ENCODE data around the gene CACNA1C.
A peak's percentile ranks its signal among the peaks of the same experiment; 100 is the strongest.

CACNA1C gene

DNA sequence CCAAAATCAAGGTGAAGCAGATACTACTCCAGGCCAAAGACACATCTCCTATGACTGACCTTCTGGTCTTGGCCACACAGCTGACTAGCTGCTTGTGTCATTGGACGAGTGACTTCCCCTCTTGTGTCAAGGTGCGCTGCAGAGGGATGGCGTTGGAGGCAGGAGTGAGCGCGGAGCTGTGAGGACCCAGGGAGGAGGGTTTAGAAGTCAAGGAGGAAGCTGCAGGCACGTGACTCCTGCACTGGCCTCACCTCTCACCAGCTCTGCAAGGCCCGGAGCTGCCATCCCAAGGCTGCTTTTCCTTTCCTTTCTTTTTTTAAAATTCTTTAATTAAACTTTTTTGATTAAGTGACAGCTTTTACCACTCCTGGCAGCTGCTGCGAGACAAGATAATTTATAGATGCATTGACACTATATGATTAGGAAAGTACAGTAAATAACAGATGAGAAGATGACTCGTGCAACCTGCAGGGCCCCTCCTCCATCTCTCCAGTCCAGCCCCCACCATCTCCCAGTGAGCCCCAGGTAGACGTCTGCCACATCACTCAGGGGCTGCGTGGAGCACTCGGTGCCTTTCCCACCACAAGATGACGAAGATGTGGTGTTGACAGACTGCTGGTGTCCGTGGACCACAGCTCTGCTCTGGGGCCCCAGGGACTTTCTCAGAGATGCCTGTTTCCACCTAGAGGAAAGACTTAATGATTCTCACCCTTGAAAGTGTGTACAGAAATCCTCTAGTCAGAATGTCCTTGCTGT is 350.6 kb downstream of the CACNA1C start:
- DNase-seq: no peak

DNA sequence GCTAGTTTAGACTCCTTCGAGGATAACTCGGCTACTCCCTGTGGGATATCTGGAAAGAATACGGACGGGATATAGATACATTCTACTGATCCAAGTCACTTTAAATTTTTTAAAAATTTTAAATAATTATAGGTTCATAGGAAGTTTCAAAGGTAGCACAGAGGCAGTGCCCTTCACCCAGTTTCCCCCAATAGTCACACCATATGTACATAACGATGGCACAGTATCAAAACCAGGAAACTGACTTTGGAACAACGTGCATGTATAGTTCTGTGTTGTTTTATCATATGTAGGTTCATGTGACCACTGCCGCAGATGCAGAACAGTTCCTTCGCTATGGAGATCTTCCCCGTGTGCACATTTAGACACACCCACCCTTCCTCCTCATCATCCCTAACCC is 352.3 kb downstream of the CACNA1C start:
- DNase-seq: no peak

DNA sequence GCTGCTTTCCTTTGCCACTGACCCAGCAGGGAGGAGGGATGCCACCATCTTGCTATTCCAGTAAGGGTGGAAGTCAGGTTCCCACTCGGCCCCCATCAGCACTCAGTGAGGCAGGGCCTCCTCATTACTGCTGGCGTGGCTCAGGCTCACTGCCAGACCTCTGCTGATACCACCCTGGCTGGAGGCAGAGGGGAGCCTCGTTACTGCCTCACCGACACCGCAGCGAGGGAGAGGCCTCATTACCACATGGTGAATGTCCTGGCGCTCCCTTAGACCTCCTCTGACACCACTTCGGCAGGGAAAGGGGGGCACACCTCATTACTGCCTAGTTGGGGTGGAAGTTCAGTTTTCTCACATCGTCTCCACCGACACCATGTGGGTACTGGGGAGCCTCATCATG is 354.1 kb downstream of the CACNA1C start:
- no peak for DNase-seq

DNA sequence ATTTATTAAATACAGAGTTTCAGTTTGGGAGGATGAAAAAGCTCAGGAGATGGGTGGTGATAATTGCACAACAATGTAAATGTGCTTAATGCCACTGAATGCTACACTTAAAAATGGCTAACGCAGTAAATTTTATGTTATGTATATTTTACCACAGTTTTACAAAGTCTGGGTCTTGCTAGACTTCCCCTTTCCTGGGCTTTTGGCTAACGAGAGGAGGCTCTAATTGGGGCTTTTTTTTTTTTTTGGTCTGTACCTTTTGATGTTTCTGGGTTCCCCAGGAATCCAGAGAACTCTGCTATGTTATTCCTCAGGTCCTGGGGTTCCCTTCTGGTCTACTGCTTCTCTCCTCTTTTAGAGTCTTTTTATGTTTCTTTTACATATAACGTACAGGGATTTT is 355.5 kb downstream of the CACNA1C start:
- DNase-seq: no peak

DNA sequence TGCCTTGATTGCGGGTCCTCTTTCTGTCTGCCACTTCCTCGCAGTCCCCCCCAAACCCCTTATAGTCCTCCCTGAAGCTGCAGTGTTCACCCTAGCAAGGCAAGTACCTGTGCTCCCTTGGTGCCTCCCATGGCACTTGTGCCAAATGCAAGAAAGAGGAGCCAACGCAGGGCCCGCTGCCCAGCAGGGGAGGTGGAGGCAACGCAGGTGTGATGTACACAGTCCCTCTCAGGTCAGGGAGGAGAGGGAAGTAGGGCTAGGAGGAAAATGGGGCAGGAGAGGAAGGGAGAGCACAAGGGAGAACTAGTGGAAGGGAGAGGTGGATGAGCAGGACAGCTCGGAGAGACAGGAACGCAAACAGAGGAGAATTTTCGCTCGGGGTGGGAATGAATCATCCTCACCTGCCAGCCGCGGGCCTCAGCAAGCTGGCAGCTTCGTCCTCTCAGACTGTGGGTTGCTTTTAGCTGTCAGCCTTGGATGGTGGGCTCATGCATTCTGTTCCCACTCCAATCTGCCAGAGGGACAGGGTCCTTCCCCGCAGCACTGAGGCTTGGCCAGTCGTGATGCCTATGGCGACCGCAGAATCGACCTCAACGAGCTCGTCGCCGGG is 357.0 kb downstream of the CACNA1C start:
- DNase-seq: no peak

DNA sequence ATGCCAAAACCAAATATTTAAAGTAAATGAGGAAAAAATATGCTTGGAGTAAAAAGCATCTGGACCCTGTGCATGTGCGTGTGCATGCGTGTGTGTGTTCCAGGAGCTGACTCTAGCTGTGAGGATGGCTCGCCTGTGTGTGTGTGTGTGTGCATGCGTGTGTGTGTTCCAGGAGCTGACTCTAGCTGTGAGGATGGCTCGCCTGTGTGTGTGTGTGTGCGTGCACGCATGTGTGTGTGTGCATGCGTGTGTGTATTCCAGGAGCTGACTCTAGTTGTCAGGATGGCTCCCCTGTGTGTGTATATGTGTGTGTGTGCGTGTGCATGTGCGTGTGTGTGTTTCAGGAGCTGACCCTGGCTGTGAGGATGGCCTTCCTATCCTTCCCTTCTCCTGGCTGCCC is 357.7 kb downstream of the CACNA1C start:
- DNase-seq: no peak

DNA sequence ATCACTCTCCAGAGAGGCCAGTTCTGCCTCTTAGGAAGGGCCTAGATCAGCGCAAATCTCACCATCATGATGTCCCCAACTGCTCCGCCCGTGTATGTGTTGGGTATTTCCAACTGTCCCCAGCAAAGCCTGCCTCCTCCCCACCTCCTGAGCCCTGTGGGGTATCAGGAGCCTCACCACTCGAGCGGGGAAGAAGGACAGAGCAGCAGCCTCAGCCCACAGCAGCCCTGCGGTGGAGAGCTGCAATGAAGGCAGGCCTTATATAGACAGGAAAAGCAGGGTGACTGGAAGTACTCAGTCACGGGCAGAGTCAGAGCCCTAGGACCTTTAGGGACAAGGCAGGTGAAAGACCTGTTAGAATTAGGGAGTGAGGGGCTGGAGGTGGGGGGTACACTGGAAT is 358.2 kb downstream of the CACNA1C start:
- DNase-seq: no peak

DNA sequence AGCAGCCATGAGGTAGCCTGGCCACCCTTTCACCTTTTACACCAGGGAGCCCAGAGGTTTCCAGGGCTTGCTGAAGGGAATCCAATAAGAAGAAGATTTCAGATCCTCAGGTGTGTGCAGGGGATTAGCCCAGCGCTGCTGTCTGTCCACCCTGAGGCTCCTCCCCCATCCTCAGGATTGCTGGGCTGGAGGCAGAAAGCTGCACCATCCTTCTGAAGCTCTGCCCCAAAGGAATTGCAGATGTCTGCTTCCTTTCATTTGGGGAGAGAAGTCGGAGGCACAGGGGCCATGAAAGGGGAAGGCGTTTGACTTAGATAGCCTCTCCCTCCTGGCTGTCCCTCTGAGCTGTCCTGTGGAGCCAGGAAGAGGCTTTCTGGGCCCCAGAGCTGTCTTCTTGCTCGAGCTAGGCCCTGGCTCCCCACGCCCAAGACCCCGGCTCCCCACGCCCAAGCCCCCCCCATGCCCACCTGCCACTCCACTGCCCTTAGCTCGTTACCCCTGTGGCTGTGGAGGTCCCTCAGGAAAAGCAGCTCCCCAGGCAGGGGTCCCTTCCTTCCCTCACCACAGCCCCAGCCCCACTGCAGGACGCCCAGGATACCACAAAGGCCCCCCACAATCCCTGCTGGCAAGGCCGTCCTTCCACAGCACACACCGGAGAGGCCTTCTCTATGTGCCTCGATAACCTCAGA is 359.0 kb downstream of the CACNA1C start:
- no peak for DNase-seq

DNA sequence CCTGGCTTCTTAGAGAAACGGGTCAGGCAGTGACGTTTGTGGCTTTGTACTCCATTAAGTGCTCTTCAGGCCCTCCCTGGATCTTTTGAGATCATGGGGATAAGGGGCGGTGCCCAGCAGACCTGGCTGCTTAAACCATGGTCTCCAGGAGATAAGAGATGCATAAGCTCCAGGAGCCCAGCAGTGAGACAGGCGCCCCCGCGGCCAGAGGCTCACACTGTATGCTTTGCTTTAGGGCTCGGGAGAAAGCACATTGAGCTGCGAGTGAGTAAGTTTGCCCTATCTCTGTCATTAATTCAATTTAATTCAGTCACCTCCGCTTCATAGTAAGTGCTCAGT is 359.5 kb downstream of the CACNA1C start:
- DNase-seq: no peak

DNA sequence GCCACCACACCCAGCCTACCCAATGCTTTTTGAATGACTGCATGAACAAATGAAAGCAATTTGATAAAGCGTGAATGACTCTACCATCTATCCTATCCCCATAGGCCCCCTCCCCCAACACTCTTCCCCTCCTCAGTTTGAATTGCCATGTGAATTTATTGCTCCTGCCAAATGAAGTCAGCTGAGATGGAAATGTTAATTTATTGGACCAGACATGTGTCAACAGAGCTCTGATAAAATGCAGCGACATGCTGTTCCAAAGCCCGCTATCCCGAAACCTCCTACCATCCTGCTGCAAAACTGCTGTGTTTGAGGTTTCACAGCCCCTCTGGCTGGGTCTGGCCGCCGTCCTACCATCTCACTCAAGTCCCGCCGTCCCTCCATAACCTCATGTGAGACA is 360.5 kb downstream of the CACNA1C start:
- DNase-seq: no peak

DNA sequence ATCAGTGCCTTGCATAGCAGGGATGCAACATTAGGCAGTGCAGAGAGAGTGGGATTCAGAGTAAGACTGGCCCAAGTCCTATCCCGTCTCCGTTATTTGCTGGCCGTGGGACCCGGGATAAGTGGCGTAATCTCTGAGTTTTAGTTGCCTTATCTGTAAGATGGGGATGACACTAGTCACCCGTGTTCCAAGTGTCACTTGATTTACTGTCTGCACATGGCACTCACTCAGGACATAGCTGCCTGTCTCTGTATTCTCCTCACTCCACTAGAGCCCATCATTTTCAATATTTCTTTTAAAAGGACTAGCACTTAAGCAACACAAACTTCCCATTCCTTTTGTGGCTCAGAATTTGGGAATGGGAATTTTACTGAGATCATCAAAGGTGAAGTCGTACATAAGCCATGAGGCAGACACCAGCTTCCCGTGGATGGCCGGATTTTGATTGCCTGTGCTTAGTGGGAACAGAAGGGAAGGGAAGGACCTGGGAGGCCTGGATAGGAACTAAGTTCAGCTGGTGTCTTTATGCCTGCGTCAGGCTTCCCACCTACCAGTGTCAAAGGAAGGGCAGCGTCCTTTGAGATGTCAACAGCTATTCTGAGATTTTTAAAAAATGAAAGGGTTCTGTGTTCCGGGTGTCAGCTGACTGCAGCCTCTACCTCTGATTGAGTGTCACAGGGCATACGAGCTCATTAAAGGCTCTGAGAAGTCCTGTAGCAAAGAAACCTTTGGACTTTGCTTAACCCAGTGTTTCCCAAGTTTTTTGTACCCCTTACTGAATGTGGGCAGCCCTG is 361.4 kb downstream of the CACNA1C start:
- DNase-seq: no peak

DNA sequence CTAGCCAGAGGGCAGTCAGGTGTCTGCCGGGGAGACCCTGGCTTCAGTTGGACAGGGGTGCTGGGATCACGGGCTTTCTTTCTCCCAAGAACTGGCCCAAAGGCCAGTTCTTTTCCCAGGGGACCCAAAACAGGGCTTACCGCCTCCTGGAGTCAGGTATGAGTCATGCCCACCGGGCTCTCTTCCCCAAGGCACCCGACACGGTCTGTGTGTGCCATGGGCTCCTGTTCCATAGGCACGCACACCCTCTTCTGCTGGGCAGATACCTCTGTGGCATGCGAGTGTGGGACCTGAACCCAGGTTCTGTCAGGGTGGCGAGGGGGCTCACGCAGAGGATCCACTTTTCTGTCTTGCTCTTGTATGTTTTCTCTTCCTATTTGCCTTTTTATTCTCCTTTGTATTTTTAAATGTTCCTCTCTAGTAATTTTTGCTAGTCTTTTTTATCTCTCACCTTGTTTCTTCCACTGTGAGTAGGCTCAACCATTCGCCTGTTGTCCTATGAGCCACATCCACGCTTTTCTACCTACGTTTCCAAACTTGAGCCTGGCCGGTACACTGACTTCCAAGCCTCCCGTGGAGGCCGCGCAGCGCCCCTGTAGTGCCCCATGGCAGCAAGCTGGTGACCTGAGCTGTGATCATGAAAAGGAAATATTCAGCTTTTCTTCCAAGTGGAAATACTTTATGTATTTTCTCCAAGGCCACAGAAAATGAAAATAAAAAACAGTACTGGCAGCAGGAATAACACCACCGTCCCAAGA is 362.2 kb downstream of the CACNA1C start:
- DNase-seq: peak; percentile 18

DNA sequence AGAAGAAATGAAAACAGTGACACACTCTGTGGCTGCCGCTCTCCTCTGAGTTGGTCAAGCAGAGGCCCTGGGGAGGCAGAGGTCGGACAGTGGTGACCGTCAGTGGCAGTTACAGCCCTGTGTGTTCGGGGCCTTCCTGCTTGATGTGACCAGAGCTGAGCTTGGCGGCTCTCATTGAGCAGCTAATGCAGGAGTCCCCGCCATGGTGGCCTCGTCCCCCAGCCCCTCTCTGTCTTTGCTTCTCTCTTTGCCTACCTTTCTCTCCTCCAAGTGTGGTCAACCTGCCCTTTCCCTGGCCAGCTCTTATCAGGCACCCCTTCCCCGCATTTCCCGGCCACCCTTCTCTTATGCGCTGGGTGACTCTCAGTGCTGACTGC is 362.8 kb downstream of the CACNA1C start:
- no peak for DNase-seq

DNA sequence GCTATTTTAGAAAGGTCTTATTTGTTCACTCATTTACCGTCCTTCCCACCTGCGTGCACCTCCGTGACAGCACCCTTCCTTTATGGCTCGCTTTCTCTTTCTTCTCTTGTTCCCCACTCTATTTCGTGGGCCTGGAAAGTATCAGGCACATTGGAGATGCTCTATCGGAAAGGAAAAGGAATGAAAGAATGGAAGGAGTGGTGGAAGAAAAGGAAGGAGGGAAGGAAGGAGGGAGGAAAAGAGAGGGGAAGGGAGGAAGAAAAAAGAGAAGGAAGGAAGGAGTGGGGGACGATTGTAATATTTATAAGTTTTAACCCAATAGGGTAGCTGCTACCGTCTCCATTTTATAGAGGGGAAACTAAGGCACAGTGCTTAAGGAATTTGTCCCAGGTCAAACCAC is 363.4 kb downstream of the CACNA1C start:
- no peak for DNase-seq

DNA sequence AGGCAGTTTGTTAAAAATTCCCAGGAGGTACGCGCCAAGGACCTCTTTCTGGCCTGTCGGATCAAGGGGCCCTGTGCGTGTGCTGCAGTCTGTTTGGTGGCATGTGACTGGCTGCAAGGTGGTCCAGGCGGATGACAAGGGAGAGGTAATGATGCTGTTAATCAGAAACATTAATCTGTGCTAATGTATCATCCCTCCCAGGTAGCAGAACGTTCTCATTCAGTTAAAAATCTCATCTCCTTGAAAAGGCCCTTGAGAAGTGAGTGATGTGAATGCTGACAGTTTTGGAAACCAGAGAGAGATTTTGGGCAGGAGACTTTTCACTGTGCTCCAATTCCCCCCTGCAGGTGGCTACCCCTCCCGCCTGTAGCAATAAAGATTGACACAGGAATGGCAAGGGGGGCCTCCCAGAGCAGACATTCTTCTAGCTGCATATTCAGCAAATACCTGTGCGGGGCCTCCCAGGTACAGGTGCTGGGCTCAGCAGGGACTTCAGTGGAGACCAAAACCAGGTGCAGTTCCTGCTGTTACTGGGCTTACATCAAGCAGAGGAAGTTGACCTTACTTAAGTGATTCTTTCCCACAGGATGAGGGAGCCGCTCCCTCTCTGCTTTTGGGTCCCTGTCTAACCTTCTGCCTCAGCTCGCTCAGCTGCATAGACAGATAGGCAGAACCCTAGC is 364.8 kb downstream of the CACNA1C start:
- DNase-seq: no peak

DNA sequence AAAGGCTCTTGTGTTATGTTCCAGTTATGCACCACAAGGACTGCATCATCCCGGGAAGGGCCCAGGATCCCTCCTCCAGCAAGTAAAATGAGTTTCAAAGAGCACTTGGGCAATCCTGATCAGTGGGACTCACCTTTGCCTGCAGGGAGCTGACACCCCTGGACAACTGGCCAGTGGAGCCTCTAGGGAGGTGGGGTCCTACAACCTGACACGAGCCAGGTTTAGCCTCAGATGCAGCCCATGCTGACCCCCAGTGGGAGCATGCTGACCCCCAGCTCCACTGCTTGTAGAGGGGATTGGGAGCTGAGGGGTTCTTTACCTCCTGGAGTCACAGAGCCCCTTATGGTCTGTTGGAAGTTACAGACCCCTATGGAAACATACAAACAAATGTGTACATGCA is 365.8 kb downstream of the CACNA1C start:
- no peak for DNase-seq

DNA sequence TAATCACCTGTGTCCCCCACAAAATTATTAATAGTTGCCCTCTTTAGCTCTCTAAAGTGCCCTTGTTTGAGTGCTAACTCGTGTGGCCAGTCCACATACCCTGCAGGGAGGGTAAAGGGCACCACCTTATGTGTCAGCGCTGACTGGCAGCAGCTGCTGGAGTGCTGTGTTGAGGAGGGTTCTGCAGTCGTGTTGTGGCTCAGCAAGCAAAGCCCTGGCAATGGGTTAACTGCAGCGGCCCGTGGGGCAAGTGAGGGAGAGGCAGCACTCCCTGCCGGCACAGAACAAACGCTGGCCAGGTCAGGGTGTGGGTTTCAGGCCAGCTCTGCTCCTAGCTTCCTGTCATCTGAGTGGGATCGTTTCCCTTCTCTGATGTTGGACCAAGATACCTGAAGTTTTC is 369.8 kb downstream of the CACNA1C start:
- no peak for DNase-seq

DNA sequence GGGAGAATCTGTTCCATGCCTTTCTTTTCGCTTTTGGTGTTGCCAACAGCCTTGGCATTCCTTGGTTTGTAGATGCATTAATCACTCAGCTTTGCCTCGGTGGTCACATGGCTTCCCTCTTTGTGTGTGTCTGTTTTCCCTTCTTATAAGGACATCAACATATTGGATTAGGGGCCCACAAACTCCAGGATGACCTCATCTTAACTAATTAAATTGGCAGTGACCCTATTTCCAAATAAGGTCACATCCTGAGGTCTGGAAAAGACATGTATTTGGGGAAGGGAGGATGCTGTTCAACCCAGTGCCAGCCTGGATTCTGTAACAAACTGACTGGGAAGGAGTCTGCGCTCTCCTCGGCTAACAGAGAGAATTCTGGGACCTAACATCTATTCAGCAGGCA is 376.2 kb downstream of the CACNA1C start:
- peak; percentile 56 for DNase-seq

DNA sequence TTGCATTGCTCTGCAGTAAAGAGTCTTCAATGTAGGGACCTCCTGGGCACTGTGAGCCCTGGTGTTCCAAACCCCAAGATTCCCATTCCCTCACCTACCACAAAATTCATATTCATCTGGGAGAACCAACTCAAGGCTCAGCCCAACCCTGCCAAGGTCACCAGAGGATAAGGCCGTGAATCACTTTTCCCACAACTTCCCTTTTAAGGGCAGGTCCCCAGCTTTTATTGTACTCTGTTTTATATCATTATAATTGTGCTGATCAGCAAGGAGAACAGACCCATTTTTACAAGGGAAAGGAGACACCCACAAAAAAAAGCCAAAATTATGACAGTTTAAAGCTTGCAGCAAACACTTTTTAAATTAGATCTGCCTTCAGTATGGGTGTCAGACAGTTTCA is 379.0 kb downstream of the CACNA1C start:
- peak; percentile 50 for DNase-seq

DNA sequence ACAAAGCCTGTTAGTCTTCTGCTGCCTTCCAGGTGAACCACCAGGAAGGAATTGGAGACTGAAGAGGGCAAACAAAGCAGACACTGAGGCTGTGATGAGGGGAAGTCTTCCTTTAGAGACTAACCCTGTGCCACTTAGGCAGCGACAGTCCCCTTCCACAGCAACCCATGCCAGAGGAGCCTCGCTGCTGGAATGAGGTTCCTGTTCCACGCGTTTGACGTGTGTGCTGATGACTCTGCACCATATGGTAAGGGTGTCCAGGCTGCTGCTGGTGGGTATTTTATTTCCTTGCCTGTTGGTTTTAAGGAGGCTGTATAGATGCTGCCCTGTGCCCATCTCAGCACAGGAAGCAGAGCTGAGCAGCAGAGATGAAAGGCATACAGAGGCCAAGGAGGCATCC is 380.1 kb downstream of the CACNA1C start:
- no peak for DNase-seq

DNA sequence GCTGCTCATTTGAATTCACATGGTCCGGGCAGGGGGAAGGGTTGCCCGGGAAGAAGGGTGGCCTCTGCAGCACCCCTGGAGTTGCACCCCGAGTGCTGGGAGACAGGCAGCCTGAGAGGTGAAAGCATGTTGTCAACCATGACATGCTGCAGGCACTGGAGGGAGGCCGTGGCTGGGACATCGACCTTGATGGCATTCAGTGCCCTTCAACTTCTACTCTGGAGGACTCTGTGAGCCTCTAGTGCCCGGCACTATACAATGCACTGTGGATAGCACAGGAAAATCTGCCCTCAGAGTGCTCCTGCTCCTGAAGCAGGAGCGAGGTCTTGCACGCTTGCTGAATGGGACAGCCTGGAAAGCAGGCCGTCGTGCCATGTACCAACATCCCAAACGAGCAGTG is 382.7 kb downstream of the CACNA1C start:
- DNase-seq: no peak

DNA sequence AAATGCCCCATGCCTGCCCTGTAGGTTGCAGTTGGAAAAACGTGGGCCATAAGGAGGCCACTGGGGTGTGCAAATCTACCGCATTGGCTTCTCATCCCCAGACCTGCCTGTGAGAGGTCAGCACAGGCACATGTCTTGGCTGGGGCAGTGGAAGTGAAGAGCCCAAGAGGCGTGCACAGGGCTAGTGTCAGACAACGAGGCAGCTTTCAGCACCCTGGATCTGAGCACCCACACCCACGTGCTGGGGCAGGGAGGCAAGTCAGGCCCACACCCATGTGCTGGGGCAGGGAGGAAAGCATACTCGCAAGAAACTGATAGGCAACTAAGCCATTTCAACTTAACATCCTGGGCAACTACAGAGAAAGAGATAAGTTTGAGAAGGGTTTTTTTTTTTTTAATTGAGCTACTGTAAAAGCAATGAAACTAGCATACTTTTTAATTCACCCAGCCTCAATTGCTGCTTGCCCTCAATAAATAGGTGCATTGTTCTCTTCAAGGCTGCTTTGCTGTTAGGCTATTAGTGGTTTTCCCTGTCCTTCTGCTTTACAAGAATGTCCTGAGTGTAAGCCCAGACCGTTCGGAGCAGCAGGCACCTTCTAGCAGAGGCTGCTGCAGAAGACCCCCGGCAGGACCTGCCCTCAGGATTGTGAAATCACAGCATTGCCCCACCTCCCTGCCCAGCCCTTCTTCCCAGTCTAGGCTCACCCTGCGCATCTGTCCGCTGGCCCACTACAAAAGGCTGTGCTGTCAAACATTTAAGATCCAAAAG is 386.7 kb downstream of the CACNA1C start:
- no peak for DNase-seq
